K562 (cell line): ENCODE results near the gene ING1. TPM values are rescaled to one million over a fixed set of nuclear protein-coding genes. Genes with fewer than 3 reads are reported as not detected.
A peak's percentile ranks its signal among the peaks of the same experiment; 100 is the strongest.

ENCODE experiments used
- CCNT2 ChIP-seq: IDR thresholded peaks from 2 replicates; pipeline ENCODE4 v1.6.1; 2011; ENCODE audit warnings: borderline replicate concordance, low read depth, mild to moderate bottlenecking, moderate library complexity, mixed read lengths, low read length; ENCODE audit not compliant: insufficient read length; ENCODE audit errors: extremely low read depth
- CSDE1 ChIP-seq, 2 experiments: fragments of 450-650 bp; IDR thresholded peaks; 2 replicates each; pipeline ENCODE4 v1.6.1; 2016; ENCODE audit warnings: mild to moderate bottlenecking in 1 of 2
- CTBP1 ChIP-seq: fragments of 450-650 bp; IDR thresholded peaks from 2 replicates; pipeline ENCODE4 v1.6.1; 2016; ENCODE audit warnings: borderline replicate concordance
- DPF2 ChIP-seq: fragments of 450-650 bp; IDR thresholded peaks from 2 replicates; pipeline ENCODE4 v1.6.1; 2016
- FOS ChIP-seq: IDR thresholded peaks from 3 replicates; pipeline ENCODE4 v1.6.1; 2011; ENCODE audit not compliant: insufficient read length; ENCODE audit errors: extremely low read depth
- FUS ChIP-seq: fragments of 200-400 bp; formaldehyde crosslinking; optimal IDR thresholded peaks from 2 replicates; pipeline ENCODE3; 2017; ENCODE audit warnings: low read depth, low read length
- GABPB1 ChIP-seq: sonication (generic); formaldehyde crosslinking; IDR thresholded peaks from 2 replicates; pipeline ENCODE4 v1.8.0; 2022; ENCODE audit warnings: mild to moderate bottlenecking, missing genetic modification reagents
- KLF10 ChIP-seq: fragments of 250-450 bp; sonication (Bioruptor Pico); IDR thresholded peaks from 2 replicates; pipeline ENCODE4 v1.6.1; 2021; ENCODE audit warnings: matching md5 sums
- NCOA1 ChIP-seq: fragments of 450-650 bp; IDR thresholded peaks from 2 replicates; pipeline ENCODE4 v1.6.1; 2016; ENCODE audit warnings: low read depth
- POU5F1 ChIP-seq: fragments of 150-350 bp; IDR thresholded peaks from 2 replicates; pipeline ENCODE4 v1.6.1; 2014; ENCODE audit warnings: borderline replicate concordance, low read length, low read depth, mild to moderate bottlenecking; ENCODE audit not compliant: partially characterized antibody
- RAD51 ChIP-seq: fragments of 450-650 bp; IDR thresholded peaks from 2 replicates; pipeline ENCODE4 v1.7.1; 2016; ENCODE audit warnings: low read depth, mild to moderate bottlenecking, borderline replicate concordance
- ZNF239 ChIP-seq: fragments of 250-450 bp; sonication (Bioruptor Pico); IDR thresholded peaks from 2 replicates; pipeline ENCODE4 v1.4.0; 2020; ENCODE audit warnings: mild to moderate bottlenecking
- polyA plus RNA-seq, 8 experiments: library from polyadenylated mRNA; depleted of rRNA in 4 of 8; stranded (reverse) in 5 of 8; unstranded in 3 of 8; fragments of >200 nt; fragmentation: Nextera tagmentation in 2 of 8; fragmentation: Illumina TruSeq in 1 of 8; extraction: Ambion mirVana in 2 of 8; extraction: Trizol in 1 of 8; gene quantifications; 2 replicates each; pipeline versions ENCODE4 v1.2.1 to v1.2.3, GENCODE V29; 2011 to 2014; ENCODE audit warnings: inconsistent platforms in 1 of 8, missing spikeins in 1 of 8
- total RNA-seq, 7 experiments: library from RNA; depleted of rRNA in 6 of 7; stranded (reverse); fragments of >200 nt in 6 of 7; fragmentation: Illumina TruSeq in 2 of 7; extraction: Trizol in 2 of 7; gene quantifications; 2 replicates each; pipeline versions ENCODE4 v1.2.1 to v1.2.3, GENCODE V29; 2011 to 2021; ENCODE audit warnings: low replicate concordance in 1 of 7
- TF ChIP-seq, protein P1 (sequence below): sonication (generic); formaldehyde crosslinking; IDR thresholded peaks from 2 replicates; pipeline ENCODE4 v1.8.0; 2023; ENCODE audit warnings: mild to moderate bottlenecking, missing genetic modification reagents
- TF ChIP-seq, protein P2 (sequence below), 2 experiments: fragments of 200-800 bp in 1 of 2; sonication (Bioruptor generic) in 1 of 2; sonication (generic) in 1 of 2; formaldehyde crosslinking in 1 of 2; IDR thresholded peaks in 1 of 2; conservative IDR thresholded peaks in 1 of 2; 2 replicates each; pipeline versions ENCODE4 v1.5.0 to v1.6.1; 2016 to 2020; ENCODE audit warnings: missing compliant biosample characterization in 1 of 2, missing genetic modification characterization in 1 of 2, missing genetic modification reagents in 1 of 2
- TF ChIP-seq, protein P3 (sequence below): fragments of 450-650 bp; formaldehyde crosslinking; IDR thresholded peaks from 2 replicates; pipeline ENCODE4 v1.4.0; 2020; ENCODE audit warnings: mild to moderate bottlenecking
- TF ChIP-seq, protein P4 (sequence below), 2 experiments: IDR thresholded peaks; 2 replicates each; pipeline ENCODE4 v1.6.1; 2012; ENCODE audit warnings: improper control_type of control experiment in 2 of 2, low read depth in 2 of 2, low read length in 2 of 2, borderline replicate concordance in 1 of 2
- TF ChIP-seq, protein P5 (sequence below): fragments of 450-650 bp; IDR thresholded peaks from 2 replicates; pipeline ENCODE4 v1.6.1; 2018; ENCODE audit not compliant: partially characterized antibody

Gene ING1
- total and polyA plus RNA-seq, 9 of the 15 experiments (the other 6 are each of a cell fraction or from before 2014, with no cell fraction given) = 1.0 to 20.1 (median 8.2) TPM

DNA sequence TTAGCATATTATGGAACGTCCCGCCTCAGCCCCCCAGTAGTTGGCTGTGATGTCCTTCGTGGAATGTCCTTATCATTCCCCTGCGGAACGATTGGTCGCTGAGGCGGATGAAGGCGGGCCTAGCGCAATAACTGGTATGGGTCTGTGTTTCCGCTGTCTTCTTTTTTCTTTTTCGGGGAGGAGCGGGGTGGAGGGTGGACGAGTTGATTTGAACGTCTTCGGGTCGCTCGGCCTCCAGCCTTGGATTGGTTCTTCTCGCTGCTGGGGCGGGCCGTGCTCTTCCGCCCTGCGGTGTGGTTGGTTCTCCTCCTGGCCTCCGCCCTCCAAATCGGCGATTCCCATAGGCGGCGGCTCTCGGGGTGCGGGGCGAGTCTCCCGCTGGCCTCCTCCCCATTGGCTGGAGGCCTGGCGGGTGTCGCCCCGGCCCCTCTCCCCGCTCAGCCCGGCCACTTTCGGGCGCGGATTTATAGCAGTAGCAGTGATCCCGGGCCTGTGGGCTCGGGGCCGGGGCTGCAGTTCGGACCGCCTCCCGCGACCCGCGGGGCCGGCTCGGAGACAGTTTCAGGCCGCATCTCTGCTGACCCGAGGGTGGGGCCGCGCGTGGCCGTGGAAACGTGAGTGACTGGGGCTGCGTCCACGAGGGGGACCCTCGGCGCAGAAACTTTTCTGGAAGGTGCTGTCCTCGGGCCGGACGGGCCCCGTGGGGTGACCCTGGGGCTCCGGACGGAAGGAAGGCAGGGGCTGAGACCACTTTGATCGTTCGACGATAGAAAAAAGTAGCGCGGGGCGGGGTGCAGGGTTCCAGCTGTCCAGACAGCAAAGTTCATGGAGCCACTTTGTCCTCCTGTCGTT, 2.1 kb downstream of the ING1 start (continued):
- TF ChIP-seq FOS (peak; percentile 86), ZNF239 (CRISPR knock-in tag) (no peak), DPF2 (no peak), NCOA1 (no peak), GABPB1 (CRISPR knock-in tag) (no peak; the same call in 1 of the 2 replicates), CCNT2 (peak; percentile 14), CTBP1 (no peak), POU5F1 (no peak), FUS (no peak), KLF10 (CRISPR knock-in tag) (no peak), RAD51 (no peak), CSDE1 (IDR thresholded peaks at IDR 0.05) (no peak)
- TF ChIP-seq, protein P1, sequence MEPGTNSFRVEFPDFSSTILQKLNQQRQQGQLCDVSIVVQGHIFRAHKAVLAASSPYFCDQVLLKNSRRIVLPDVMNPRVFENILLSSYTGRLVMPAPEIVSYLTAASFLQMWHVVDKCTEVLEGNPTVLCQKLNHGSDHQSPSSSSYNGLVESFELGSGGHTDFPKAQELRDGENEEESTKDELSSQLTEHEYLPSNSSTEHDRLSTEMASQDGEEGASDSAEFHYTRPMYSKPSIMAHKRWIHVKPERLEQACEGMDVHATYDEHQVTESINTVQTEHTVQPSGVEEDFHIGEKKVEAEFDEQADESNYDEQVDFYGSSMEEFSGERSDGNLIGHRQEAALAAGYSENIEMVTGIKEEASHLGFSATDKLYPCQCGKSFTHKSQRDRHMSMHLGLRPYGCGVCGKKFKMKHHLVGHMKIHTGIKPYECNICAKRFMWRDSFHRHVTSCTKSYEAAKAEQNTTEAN = no peak
- TF ChIP-seq, protein P2, sequence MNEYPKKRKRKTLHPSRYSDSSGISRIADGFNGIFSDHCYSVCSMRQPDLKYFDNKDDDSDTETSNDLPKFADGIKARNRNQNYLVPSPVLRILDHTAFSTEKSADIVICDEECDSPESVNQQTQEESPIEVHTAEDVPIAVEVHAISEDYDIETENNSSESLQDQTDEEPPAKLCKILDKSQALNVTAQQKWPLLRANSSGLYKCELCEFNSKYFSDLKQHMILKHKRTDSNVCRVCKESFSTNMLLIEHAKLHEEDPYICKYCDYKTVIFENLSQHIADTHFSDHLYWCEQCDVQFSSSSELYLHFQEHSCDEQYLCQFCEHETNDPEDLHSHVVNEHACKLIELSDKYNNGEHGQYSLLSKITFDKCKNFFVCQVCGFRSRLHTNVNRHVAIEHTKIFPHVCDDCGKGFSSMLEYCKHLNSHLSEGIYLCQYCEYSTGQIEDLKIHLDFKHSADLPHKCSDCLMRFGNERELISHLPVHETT (CRISPR knock-in tag; conservative IDR thresholded peaks at IDR 0.05 in 1 of 2, IDR thresholded peaks at IDR 0.05 in 1 of 2) = no peak
- TF ChIP-seq, protein P3, sequence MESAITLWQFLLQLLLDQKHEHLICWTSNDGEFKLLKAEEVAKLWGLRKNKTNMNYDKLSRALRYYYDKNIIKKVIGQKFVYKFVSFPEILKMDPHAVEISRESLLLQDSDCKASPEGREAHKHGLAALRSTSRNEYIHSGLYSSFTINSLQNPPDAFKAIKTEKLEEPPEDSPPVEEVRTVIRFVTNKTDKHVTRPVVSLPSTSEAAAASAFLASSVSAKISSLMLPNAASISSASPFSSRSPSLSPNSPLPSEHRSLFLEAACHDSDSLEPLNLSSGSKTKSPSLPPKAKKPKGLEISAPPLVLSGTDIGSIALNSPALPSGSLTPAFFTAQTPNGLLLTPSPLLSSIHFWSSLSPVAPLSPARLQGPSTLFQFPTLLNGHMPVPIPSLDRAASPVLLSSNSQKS = no peak
- TF ChIP-seq, protein P4, sequence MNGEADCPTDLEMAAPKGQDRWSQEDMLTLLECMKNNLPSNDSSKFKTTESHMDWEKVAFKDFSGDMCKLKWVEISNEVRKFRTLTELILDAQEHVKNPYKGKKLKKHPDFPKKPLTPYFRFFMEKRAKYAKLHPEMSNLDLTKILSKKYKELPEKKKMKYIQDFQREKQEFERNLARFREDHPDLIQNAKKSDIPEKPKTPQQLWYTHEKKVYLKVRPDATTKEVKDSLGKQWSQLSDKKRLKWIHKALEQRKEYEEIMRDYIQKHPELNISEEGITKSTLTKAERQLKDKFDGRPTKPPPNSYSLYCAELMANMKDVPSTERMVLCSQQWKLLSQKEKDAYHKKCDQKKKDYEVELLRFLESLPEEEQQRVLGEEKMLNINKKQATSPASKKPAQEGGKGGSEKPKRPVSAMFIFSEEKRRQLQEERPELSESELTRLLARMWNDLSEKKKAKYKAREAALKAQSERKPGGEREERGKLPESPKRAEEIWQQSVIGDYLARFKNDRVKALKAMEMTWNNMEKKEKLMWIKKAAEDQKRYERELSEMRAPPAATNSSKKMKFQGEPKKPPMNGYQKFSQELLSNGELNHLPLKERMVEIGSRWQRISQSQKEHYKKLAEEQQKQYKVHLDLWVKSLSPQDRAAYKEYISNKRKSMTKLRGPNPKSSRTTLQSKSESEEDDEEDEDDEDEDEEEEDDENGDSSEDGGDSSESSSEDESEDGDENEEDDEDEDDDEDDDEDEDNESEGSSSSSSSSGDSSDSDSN (IDR thresholded peaks at IDR 0.05; ENCODE audit: borderline replicate concordance in 1 of 2, low read depth in 2 of 2, low read length in 2 of 2) = peak; percentile 43 to 45; a peak in 1 of 4 replicates
- TF ChIP-seq, protein P5, sequence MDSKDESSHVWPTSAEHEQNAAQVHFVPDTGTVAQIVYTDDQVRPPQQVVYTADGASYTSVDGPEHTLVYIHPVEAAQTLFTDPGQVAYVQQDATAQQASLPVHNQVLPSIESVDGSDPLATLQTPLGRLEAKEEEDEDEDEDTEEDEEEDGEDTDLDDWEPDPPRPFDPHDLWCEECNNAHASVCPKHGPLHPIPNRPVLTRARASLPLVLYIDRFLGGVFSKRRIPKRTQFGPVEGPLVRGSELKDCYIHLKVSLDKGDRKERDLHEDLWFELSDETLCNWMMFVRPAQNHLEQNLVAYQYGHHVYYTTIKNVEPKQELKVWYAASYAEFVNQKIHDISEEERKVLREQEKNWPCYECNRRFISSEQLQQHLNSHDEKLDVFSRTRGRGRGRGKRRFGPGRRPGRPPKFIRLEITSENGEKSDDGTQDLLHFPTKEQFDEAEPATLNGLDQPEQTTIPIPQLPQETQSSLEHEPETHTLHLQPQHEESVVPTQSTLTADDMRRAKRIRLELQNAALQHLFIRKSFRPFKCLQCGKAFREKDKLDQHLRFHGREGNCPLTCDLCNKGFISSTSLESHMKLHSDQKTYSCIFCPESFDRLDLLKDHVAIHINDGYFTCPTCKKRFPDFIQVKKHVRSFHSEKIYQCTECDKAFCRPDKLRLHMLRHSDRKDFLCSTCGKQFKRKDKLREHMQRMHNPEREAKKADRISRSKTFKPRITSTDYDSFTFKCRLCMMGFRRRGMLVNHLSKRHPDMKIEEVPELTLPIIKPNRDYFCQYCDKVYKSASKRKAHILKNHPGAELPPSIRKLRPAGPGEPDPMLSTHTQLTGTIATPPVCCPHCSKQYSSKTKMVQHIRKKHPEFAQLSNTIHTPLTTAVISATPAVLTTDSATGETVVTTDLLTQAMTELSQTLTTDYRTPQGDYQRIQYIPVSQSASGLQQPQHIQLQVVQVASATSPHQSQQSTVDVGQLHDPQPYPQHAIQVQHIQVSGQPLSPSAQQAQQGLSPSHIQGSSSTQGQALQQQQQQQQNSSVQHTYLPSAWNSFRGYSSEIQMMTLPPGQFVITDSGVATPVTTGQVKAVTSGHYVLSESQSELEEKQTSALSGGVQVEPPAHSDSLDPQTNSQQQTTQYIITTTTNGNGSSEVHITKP = peak; percentile 46
